ENCODE measurements around the gene PHTF2.

DNA sequence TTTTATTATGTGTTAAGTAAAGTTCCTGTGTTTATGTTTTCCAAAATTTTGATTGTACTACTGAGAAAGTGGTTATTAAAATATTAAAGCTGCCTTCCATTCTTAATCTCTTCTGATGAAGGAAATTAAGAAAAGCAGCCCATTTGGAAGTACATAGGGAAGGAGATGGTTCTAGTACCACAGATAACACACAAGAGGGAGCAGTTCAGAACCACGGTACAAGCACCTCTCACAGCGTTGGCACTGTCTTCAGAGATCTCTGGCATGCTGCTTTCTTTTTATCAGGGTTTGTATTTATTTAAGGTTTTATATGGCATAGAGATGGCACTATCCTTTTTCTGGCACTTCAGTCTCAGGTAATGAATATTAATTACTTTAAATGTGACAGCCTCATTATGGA, 111.6 kb downstream of the PHTF2 start:
- TF ChIP-seq, protein P1, sequence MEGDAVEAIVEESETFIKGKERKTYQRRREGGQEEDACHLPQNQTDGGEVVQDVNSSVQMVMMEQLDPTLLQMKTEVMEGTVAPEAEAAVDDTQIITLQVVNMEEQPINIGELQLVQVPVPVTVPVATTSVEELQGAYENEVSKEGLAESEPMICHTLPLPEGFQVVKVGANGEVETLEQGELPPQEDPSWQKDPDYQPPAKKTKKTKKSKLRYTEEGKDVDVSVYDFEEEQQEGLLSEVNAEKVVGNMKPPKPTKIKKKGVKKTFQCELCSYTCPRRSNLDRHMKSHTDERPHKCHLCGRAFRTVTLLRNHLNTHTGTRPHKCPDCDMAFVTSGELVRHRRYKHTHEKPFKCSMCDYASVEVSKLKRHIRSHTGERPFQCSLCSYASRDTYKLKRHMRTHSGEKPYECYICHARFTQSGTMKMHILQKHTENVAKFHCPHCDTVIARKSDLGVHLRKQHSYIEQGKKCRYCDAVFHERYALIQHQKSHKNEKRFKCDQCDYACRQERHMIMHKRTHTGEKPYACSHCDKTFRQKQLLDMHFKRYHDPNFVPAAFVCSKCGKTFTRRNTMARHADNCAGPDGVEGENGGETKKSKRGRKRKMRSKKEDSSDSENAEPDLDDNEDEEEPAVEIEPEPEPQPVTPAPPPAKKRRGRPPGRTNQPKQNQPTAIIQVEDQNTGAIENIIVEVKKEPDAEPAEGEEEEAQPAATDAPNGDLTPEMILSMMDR (IDR thresholded peaks at IDR 0.05; ENCODE audit: borderline replicate concordance, extremely low read depth, low read length, poor library complexity, severe bottlenecking), result no peak
- no peak for TF ChIP-seq EZH2 (IDR thresholded peaks at IDR 0.05; ENCODE audit: borderline replicate concordance, low read depth, low read length, severe bottlenecking)

Measured in DND-41 (cell line).